ENCODE data around the gene LRRC8D. TPM values are rescaled to one million over a fixed set of nuclear protein-coding genes. Genes with fewer than 3 reads are reported as not detected.

The LRRC8D gene
- total RNA-seq, 3 donors from 2014 or later (not counting 1 experiment from before 2014, with no cell fraction given): 16.2 to 26.2 (median 17.1) TPM

DNA sequence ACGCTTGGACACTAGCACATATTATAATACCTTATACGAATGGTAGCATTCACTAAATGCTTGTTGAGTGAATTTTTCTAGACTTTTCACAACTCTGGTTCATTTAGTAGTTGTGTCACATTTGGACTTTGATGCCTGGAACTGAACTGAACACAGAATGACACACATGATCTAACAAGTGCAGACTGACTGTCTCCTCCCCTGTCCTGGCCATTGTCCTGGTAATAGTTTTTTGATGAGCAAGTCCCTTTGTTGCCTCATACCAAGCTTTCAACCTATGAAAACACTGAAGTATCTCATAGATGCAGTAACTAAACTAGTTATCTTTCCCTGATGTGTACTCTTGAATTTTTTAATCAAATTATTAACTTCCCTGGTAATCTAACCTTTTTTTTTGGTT lies 66.4 kb downstream of the LRRC8D start:
- Mint-ChIP-seq H3K4me1 (peaks cover 20 to 38% of the 10 kb centered on the region in 2 donors), H3K27ac (no peak overlapping the region), H3K27me3 (ENCODE audit: low read depth in 2 of 2) (no peaks in the 10 kb centered on the region), H3K4me3 (no peak overlapping the region), H3K9me3 (no peaks in the 10 kb centered on the region), H3K36me3 (peaks cover 6% of the 10 kb centered on the region)
- no CpG with 5 or more reads among the region's 2 CpGs for WGBS (ENCODE audit: insufficient coverage)
- ATAC-seq (no peak), DNase-seq (no peak)
- intact Hi-C loops (cut with micrococcal nuclease): no loop called here
- Histone ChIP-seq H3K27ac (ENCODE audit: low read length) (no peak overlapping the region), H3K36me3 (ENCODE audit: control insufficient read depth, insufficient read depth, low read length) (no peaks in the 10 kb centered on the region), H3K4me3 (ENCODE audit: low read length) (no peak overlapping the region), H3K27me3 (ENCODE audit: control insufficient read depth, insufficient read depth, low read length) (no peaks in the 10 kb centered on the region), H3K4me1 (ENCODE audit: control insufficient read depth, insufficient read depth, low read length) (no peaks in the 10 kb centered on the region), H3K9me3 (ENCODE audit: control insufficient read depth, insufficient read depth, low read length) (no peaks in the 10 kb centered on the region)
- TF ChIP-seq, protein P1, sequence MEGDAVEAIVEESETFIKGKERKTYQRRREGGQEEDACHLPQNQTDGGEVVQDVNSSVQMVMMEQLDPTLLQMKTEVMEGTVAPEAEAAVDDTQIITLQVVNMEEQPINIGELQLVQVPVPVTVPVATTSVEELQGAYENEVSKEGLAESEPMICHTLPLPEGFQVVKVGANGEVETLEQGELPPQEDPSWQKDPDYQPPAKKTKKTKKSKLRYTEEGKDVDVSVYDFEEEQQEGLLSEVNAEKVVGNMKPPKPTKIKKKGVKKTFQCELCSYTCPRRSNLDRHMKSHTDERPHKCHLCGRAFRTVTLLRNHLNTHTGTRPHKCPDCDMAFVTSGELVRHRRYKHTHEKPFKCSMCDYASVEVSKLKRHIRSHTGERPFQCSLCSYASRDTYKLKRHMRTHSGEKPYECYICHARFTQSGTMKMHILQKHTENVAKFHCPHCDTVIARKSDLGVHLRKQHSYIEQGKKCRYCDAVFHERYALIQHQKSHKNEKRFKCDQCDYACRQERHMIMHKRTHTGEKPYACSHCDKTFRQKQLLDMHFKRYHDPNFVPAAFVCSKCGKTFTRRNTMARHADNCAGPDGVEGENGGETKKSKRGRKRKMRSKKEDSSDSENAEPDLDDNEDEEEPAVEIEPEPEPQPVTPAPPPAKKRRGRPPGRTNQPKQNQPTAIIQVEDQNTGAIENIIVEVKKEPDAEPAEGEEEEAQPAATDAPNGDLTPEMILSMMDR (IDR thresholded peaks at IDR 0.05): no peak

DNA sequence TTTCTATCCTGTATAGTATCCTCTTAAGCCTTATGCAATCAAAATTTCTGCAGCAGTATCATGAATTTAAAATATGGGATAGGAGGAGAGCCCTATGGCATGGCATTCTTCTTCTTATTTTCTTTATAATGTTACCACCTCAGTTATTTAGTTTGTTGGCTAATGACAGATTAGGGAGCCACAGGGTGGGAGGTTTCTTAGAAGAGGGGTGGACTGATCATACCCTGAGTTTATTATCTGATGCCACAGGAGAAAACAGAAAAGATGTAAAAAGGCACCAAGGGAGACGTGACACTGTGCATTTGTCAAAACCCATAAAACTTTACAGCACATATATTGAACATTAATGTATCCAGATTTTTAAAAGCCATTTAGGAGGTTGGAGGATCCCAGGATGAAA lies 66.9 kb downstream of the LRRC8D start:
- no peak for DNase-seq
- intact Hi-C loops (cut with micrococcal nuclease): no loop called here
- Mint-ChIP-seq H3K4me3 (no peak overlapping the region), H3K4me1 (peaks cover 20 to 34% of the 10 kb centered on the region in 2 donors), H3K27ac (no peak overlapping the region), H3K27me3 (ENCODE audit: low read depth in 2 of 2) (no peaks in the 10 kb centered on the region), H3K9me3 (no peaks in the 10 kb centered on the region), H3K36me3 (peaks cover 2% of the 10 kb centered on the region)
- ATAC-seq: no peak
- no peak overlapping the region for H3K4me3 ChIP-seq (ENCODE audit: low read length)
- H3K27me3 ChIP-seq (ENCODE audit: control insufficient read depth, insufficient read depth, low read length): no peaks in the 10 kb centered on the region
- no peaks in the 10 kb centered on the region for H3K9me3 ChIP-seq (ENCODE audit: control insufficient read depth, insufficient read depth, low read length)
- WGBS (ENCODE audit: insufficient coverage): no CpG with 5 or more reads among the region's 1 CpG
- TF ChIP-seq, protein P1 (IDR thresholded peaks at IDR 0.05): no peak
- no peaks in the 10 kb centered on the region for H3K4me1 ChIP-seq (ENCODE audit: control insufficient read depth, insufficient read depth, low read length)
- no peaks in the 10 kb centered on the region for H3K36me3 ChIP-seq (ENCODE audit: control insufficient read depth, insufficient read depth, low read length)
- no peak overlapping the region for H3K27ac ChIP-seq (ENCODE audit: low read length)

DNA sequence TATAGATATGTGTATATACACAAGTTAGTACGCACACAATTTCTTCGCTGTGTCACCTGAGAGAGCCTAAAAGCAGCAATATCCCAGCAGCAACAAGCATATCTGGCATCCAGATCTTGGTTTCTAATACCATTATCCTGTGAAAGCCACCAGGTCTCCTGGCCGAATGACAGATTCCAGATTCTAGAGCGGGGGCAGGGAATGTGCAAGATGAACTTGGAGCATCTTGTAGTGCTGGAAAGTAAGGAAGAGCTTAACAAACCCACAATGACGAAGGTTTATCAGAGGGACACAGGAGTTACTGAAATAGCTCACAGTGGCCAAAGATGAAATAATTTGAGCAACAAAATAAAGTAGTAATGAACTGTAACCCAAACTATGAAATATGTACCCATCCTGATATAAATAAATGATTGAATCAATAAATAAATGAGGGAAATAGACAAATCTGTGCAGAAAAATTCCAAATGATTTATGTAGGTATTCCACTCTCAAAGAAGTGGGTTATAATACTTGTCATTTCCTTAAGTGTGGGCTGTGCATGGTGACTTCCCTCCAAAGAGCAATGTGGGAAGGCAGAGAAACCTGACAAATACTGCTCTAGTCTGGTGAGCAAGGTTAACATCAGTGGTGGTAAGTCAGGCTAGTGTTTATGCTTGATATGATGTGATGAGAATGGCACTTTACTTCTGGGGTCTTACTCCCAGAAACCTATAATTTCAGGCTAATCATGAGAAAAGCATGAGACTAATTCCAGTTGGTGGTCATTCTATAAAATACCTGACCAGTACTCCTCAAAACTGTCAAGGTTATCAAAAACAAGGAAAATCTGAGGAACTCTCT lies 67.9 kb downstream of the LRRC8D start:
- Mint-ChIP-seq H3K27me3 (ENCODE audit: low read depth in 2 of 2) (no peaks in the 10 kb centered on the region), H3K27ac (no peak overlapping the region), H3K9me3 (no peaks in the 10 kb centered on the region), H3K4me1 (peaks cover 13 to 27% of the 10 kb centered on the region in 2 donors), H3K36me3 (no peaks in the 10 kb centered on the region), H3K4me3 (no peak overlapping the region)
- H3K27me3 ChIP-seq (ENCODE audit: control insufficient read depth, insufficient read depth, low read length): no peaks in the 10 kb centered on the region
- WGBS (ENCODE audit: insufficient coverage): 93% methylated on average over 5 of the region's 5 CpGs
- no peaks in the 10 kb centered on the region for H3K4me1 ChIP-seq (ENCODE audit: control insufficient read depth, insufficient read depth, low read length)
- ATAC-seq (no peak), DNase-seq (no peak)
- H3K4me3 ChIP-seq (ENCODE audit: low read length): no peak overlapping the region
- no peak overlapping the region for H3K27ac ChIP-seq (ENCODE audit: low read length)
- TF ChIP-seq, protein P1 (IDR thresholded peaks at IDR 0.05): no peak
- H3K36me3 ChIP-seq (ENCODE audit: control insufficient read depth, insufficient read depth, low read length): no peaks in the 10 kb centered on the region
- H3K9me3 ChIP-seq (ENCODE audit: control insufficient read depth, insufficient read depth, low read length): no peaks in the 10 kb centered on the region
- intact Hi-C loops (cut with micrococcal nuclease): no loop called here

DNA sequence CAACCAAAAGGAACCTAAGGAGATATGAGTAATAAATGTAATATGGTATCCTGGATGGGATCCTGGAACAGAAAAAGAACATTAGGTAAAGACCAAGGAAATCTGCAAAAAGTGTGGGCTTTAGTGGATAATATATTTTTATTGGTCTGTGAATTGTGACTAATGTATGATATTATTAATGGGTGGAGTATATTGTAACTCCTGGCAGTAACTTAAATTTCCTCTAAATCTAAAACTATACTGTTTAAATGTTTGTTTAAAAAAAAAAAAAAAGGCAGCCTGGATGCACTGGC lies 68.4 kb downstream of the LRRC8D start:
- Mint-ChIP-seq H3K4me1 (peaks cover 16 to 27% of the 10 kb centered on the region in 2 donors), H3K36me3 (no peaks in the 10 kb centered on the region), H3K27me3 (ENCODE audit: low read depth in 2 of 2) (no peaks in the 10 kb centered on the region), H3K9me3 (no peaks in the 10 kb centered on the region), H3K27ac (no peak overlapping the region), H3K4me3 (no peak overlapping the region)
- Histone ChIP-seq H3K27ac (ENCODE audit: low read length) (no peak overlapping the region), H3K36me3 (ENCODE audit: control insufficient read depth, insufficient read depth, low read length) (no peaks in the 10 kb centered on the region), H3K27me3 (ENCODE audit: control insufficient read depth, insufficient read depth, low read length) (no peaks in the 10 kb centered on the region), H3K9me3 (ENCODE audit: control insufficient read depth, insufficient read depth, low read length) (no peaks in the 10 kb centered on the region), H3K4me1 (ENCODE audit: control insufficient read depth, insufficient read depth, low read length) (no peaks in the 10 kb centered on the region), H3K4me3 (ENCODE audit: low read length) (no peak overlapping the region)
- TF ChIP-seq, protein P1 (IDR thresholded peaks at IDR 0.05): no peak
- ATAC-seq (no peak), DNase-seq (no peak)
- intact Hi-C loops (cut with micrococcal nuclease): no loop called here

Measured in natural killer cell (primary cell).